ENCODE results near the gene P4HB.

DNA sequence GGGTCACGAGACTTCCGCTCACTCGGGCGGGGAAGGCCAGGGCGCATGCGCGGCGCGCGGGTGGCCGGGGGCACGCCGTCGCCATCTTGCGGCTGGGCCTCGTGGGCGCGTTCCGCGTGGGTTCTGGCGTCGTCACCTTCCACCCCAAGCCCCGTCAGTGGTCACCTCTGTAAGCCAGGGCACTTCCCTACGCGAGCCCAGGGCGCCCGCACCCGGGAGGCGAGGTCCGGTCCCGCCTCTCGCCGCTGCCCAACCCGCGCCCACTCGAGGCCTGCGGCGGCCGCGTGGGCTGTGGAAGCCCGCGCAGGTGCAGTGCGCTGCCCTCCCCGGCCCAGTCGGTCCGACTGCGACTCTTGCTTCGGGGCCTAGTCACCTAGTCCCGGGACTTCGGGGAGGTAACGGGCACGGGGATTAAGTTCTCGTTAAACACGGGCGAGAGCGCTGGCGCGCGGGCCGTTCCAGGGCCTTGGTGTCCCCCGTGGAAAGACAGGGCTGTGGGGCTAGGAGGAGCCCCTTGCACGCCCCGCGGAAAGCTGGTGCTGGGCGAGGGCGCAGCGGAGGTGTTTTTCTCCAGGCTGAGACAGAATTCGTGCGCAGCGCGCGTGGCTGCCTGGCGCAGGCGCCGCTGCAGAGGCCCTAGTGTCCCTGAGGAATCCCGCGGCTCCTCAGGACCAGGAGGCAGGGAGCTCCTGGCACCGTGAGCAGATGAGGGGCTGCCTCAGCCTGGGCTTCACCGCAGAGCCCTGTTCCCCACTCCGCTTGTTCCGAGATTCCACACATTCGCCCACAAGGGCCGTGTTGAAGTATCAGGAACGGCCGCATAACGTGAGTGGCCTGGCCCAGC, 11.3 kb upstream of the P4HB start:
- TF ChIP-seq, protein P1, sequence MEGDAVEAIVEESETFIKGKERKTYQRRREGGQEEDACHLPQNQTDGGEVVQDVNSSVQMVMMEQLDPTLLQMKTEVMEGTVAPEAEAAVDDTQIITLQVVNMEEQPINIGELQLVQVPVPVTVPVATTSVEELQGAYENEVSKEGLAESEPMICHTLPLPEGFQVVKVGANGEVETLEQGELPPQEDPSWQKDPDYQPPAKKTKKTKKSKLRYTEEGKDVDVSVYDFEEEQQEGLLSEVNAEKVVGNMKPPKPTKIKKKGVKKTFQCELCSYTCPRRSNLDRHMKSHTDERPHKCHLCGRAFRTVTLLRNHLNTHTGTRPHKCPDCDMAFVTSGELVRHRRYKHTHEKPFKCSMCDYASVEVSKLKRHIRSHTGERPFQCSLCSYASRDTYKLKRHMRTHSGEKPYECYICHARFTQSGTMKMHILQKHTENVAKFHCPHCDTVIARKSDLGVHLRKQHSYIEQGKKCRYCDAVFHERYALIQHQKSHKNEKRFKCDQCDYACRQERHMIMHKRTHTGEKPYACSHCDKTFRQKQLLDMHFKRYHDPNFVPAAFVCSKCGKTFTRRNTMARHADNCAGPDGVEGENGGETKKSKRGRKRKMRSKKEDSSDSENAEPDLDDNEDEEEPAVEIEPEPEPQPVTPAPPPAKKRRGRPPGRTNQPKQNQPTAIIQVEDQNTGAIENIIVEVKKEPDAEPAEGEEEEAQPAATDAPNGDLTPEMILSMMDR (IDR thresholded peaks at IDR 0.05): peak in 3 of 6 experiments; percentile 18 to 47 (median 38)
- TF ChIP-seq POLR2A (IDR thresholded peaks at IDR 0.05): peak; percentile 82 to 95
